Measurements from ENCODE around the gene LEF1. TPM values are rescaled to one million over a fixed set of nuclear protein-coding genes. Genes with fewer than 3 reads are reported as not detected.

The LEF1 gene
- total and polyA plus RNA-seq, 2 donors (not counting 3 experiments of a cell fraction or from before 2014, with no cell fraction given): 0.46 TPM; not detected in 1

DNA sequence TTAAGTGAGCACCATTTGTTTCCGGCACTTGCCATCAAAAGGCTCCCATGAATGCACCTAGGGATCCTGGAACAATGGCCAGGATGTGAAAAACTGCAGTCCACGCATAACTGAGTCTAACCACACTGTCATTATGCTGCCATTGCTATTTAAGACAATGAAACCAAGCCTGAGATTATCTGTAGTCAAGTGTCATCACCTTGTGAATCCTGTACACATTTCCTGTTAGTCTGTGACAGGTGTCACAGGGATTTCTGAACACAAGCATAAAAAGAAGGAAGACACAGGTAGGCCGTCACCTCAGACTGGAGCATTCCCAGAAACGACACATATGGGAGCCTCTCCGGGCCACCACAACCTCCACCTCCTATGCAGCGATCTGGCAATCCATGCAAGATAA lies 112.3 kb downstream of the LEF1 start:
- H3K9me3 ChIP-seq (replicated peaks; ENCODE audit: control insufficient read depth, insufficient read depth, low read length): no peaks in the 10 kb centered on the region
- H3K9ac ChIP-seq (replicated peaks; ENCODE audit: extremely low read depth, insufficient read depth, low read length): no peak overlapping the region
- H3K27ac ChIP-seq (ENCODE audit: insufficient read depth, low read depth, low read length): no peak overlapping the region
- H3K36me3 ChIP-seq (ENCODE audit: control insufficient read depth in 2 of 2, extremely low read depth in 1 of 2, insufficient read depth in 2 of 2, low read length in 2 of 2): no peaks in the 10 kb centered on the region
- peaks cover 3 to 4% of the 10 kb centered on the region in 2 experiments for H3K27me3 ChIP-seq (ENCODE audit: control insufficient read depth in 2 of 2, insufficient read depth in 2 of 2, low read length in 2 of 2)
- intact Hi-C loops (cut with micrococcal nuclease): no loop called here
- H4K20me1 ChIP-seq (replicated peaks; ENCODE audit: control insufficient read depth, extremely low read depth, insufficient read depth, low read length): no peaks in the 10 kb centered on the region
- H3K4me1 ChIP-seq (ENCODE audit: control insufficient read depth, extremely low read depth, insufficient read depth, low read length): no peaks in the 10 kb centered on the region
- POLR2A ChIA-PET: no interaction called here
- no peak for FAIRE-seq
- H3K4me3 ChIP-seq (replicated peaks in 1 of 3; ENCODE audit: insufficient read depth in 1 of 3, low read depth in 1 of 3, low read length in 3 of 3): no peak overlapping the region
- TF ChIP-seq POLR2AphosphoS5 (IDR thresholded peaks at IDR 0.05; ENCODE audit: insufficient read depth, low read depth, low read length): no peak
- TF ChIP-seq MYC (IDR thresholded peaks at IDR 0.05; ENCODE audit: low read depth, low read length): no peak
- no peak for TF ChIP-seq POLR2A (IDR thresholded peaks at IDR 0.05; ENCODE audit: low read depth, low read length)
- TF ChIP-seq, protein P1, sequence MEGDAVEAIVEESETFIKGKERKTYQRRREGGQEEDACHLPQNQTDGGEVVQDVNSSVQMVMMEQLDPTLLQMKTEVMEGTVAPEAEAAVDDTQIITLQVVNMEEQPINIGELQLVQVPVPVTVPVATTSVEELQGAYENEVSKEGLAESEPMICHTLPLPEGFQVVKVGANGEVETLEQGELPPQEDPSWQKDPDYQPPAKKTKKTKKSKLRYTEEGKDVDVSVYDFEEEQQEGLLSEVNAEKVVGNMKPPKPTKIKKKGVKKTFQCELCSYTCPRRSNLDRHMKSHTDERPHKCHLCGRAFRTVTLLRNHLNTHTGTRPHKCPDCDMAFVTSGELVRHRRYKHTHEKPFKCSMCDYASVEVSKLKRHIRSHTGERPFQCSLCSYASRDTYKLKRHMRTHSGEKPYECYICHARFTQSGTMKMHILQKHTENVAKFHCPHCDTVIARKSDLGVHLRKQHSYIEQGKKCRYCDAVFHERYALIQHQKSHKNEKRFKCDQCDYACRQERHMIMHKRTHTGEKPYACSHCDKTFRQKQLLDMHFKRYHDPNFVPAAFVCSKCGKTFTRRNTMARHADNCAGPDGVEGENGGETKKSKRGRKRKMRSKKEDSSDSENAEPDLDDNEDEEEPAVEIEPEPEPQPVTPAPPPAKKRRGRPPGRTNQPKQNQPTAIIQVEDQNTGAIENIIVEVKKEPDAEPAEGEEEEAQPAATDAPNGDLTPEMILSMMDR (IDR thresholded peaks at IDR 0.05; ENCODE audit: extremely low read depth in 1 of 2, insufficient read depth in 1 of 2, low read depth in 1 of 2, low read length in 2 of 2): no peak
- TF ChIP-seq, protein P2, sequence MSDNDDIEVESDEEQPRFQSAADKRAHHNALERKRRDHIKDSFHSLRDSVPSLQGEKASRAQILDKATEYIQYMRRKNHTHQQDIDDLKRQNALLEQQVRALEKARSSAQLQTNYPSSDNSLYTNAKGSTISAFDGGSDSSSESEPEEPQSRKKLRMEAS (IDR thresholded peaks at IDR 0.05; ENCODE audit: insufficient read depth, insufficient read length): no peak
- TF ChIP-seq EZH2 (IDR thresholded peaks at IDR 0.05; ENCODE audit: borderline replicate concordance, low read depth, low read length, severe bottlenecking): no peak
- TF ChIP-seq GATA2 (IDR thresholded peaks at IDR 0.05; ENCODE audit: insufficient read depth, insufficient read length, low read depth, low read length): no peak
- no peaks in the 10 kb centered on the region for H3K79me2 ChIP-seq (ENCODE audit: control insufficient read depth, insufficient read depth, low read length)
- dilution Hi-C loops (cut with MboI; ENCODE audit: extremely low pct_ligation_motif_present, low sequenced_read_pairs): no loop called here
- H3K9me1 ChIP-seq (replicated peaks; ENCODE audit: control insufficient read depth, extremely low read depth, insufficient read depth, low read length): no peaks in the 10 kb centered on the region
- CTCF ChIA-PET: interaction anchor here (1.1 kb wide), 1 partner anchor 37 kb away, joined by 5 read pairs; no protein-coding TSS in a partner anchor
- no peak for DNase-seq (ENCODE audit: low read depth, low spot score)
- H3K4me2 ChIP-seq (ENCODE audit: insufficient read depth, low read length): no peak overlapping the region
- no peak overlapping the region for H2AFZ ChIP-seq (ENCODE audit: low read depth, low read length)
- BruUV-seq (replicated peaks): no TSS peak

Data from endothelial cell of umbilical vein (primary cell).